CD4-positive, alpha-beta T cell treated with Interleukin-17A for 1 hour (primary cell): Measurements from ENCODE around the gene EOLA1.
"Not testable (repeated sequence)": the region's sequence is repeated elsewhere in the genome, so short reads cannot be mapped to it uniquely, and the experiment has no call there.

Experiments used
- DNase-seq: peaks from one replicate; pipeline ENCODE4 v3.0.0-alpha.2; 2020

The EOLA1 gene

GRCh38 chrX:149546962-149547361, 6.2 kb downstream of the EOLA1 start:
- not testable (repeated sequence) for DNase-seq

GRCh38 chrX:149547782-149548181, 7.0 kb downstream of the EOLA1 start:
- DNase-seq, result not testable (repeated sequence)

GRCh38 chrX:149549701-149550100, 8.9 kb downstream of the EOLA1 start, which contains the start of gene HSFX3:
Gene HSFX3 (minus strand): TSS chrX:149549924. CDS start chrX:149549852, 72 bp downstream.
- DNase-seq, result not testable (repeated sequence)

GRCh38 chrX:149550454-149550853, 9.6 kb downstream of the EOLA1 start:
- DNase-seq, result peak; percentile 10

GRCh38 chrX:149551245-149551938, 10.6 kb downstream of the EOLA1 start:
- DNase-seq, result not testable (repeated sequence)

- DNase-seq, result not testable (repeated sequence)
Observed at GRCh38 chrX:149551939-149552248, 11.1 kb downstream of the EOLA1 start.

GRCh38 chrX:149555251-149555650, 14.4 kb downstream of the EOLA1 start:
- not testable (repeated sequence) for DNase-seq

GRCh38 chrX:149563359-149563758, 22.5 kb downstream of the EOLA1 start:
- DNase-seq, result no peak

GRCh38 chrX:149567621-149568417, 27.0 kb downstream of the EOLA1 start:
- no peak for DNase-seq

- no peak for DNase-seq
Observed at GRCh38 chrX:149568701-149569296, 28.0 kb downstream of the EOLA1 start.

- no peak for DNase-seq
Observed at GRCh38 chrX:149569770-149570169, 29.0 kb downstream of the EOLA1 start.

- DNase-seq, result no peak
Observed at GRCh38 chrX:149570668-149571067, 29.9 kb downstream of the EOLA1 start.

- DNase-seq, result no peak
Observed at GRCh38 chrX:149571770-149572169, 31.0 kb downstream of the EOLA1 start.

GRCh38 chrX:149572743-149573142, 31.9 kb downstream of the EOLA1 start:
- no peak for DNase-seq

GRCh38 chrX:149573456-149573855, 32.6 kb downstream of the EOLA1 start:
- DNase-seq, result not testable (repeated sequence)

- not testable (repeated sequence) for DNase-seq
Observed at GRCh38 chrX:149585631-149586030, 44.8 kb downstream of the EOLA1 start.

- not testable (repeated sequence) for DNase-seq
Observed at GRCh38 chrX:149587359-149587758, 46.5 kb downstream of the EOLA1 start, which contains the start of gene MAGEA9B. Gene MAGEA9B (minus strand): TSS chrX:149587459. CDS start chrX:149583179, 4,280 bp downstream.

- DNase-seq, result not testable (repeated sequence)
Observed at GRCh38 chrX:149590993-149591392, 50.2 kb downstream of the EOLA1 start.

GRCh38 chrX:149595214-149595613, 54.4 kb downstream of the EOLA1 start, which contains the start of gene HSFX2:
Gene HSFX2 (minus strand): TSS chrX:149595314. CDS start chrX:149594700, 614 bp downstream.
- DNase-seq, result not testable (repeated sequence)

GRCh38 chrX:149595943-149596342, 55.1 kb downstream of the EOLA1 start:
- not testable (repeated sequence) for DNase-seq
